ENCODE measurements around the gene CRYBB3.
"Not testable (repeated sequence)": the region's sequence is repeated elsewhere in the genome, so short reads cannot be mapped to it uniquely, and the experiment has no call there.

CRYBB3 gene

GRCh38 chr22:25238058-25238457 is 38.4 kb downstream of the CRYBB3 start:
- not testable (repeated sequence) for DNase-seq (ENCODE audit: extremely low read depth in 1 of 2, low read depth in 1 of 2)

GRCh38 chr22:25255169-25255568 is 55.5 kb downstream of the CRYBB3 start:
- not testable (repeated sequence) for DNase-seq (ENCODE audit: extremely low read depth in 1 of 2, low read depth in 1 of 2)
